Measurements from ENCODE around the gene CCDC30.
A peak's percentile ranks its signal among the peaks of the same experiment; 100 is the strongest.
"Not testable (repeated sequence)": the region's sequence is repeated elsewhere in the genome, so short reads cannot be mapped to it uniquely, and the experiment has no call there.

The CCDC30 gene

GRCh38 chr1:42658877-42659337 lies 195.8 kb downstream of the CCDC30 start:
- no peak for DNase-seq

GRCh38 chr1:42660907-42661500 lies 197.9 kb downstream of the CCDC30 start:
- no peak for DNase-seq

GRCh38 chr1:42669936-42670335 lies 206.8 kb downstream of the CCDC30 start:
- DNase-seq = no peak

- DNase-seq = no peak
Measured at GRCh38 chr1:42670425-42670824, 207.3 kb downstream of the CCDC30 start.

GRCh38 chr1:42674214-42674613 lies 211.1 kb downstream of the CCDC30 start:
- no peak for DNase-seq

- no peak for DNase-seq
Measured at GRCh38 chr1:42674682-42675081, 211.6 kb downstream of the CCDC30 start.

- DNase-seq = no peak
Measured at GRCh38 chr1:42675467-42675866, 212.4 kb downstream of the CCDC30 start.

GRCh38 chr1:42676534-42677087 lies 213.5 kb downstream of the CCDC30 start:
- DNase-seq = no peak

GRCh38 chr1:42679364-42679983 lies 216.4 kb downstream of the CCDC30 start:
- DNase-seq = no peak

GRCh38 chr1:42680055-42680454 lies 217.0 kb downstream of the CCDC30 start:
- no peak for DNase-seq

GRCh38 chr1:42680921-42681683 lies 218.0 kb downstream of the CCDC30 start:
- peak in 1 of 2 experiments; percentile 20 for DNase-seq

GRCh38 chr1:42681741-42682483 lies 218.8 kb downstream of the CCDC30 start, which contains the start of gene YBX1:
TSS of gene YBX1 (plus strand) at chr1:42682418. CDS start at chr1:42682566, 148 bp downstream.
- DNase-seq = peak; percentile 95 to 97

GRCh38 chr1:42682484-42682738 lies 219.3 kb downstream of the CCDC30 start:
- DNase-seq = not testable (repeated sequence)

GRCh38 chr1:42682739-42683531 lies 219.8 kb downstream of the CCDC30 start:
- DNase-seq = peak; percentile 62 to 68

- DNase-seq = peak in 1 of 2 experiments; percentile 30
Measured at GRCh38 chr1:42684139-42684538, 221.1 kb downstream of the CCDC30 start.

- DNase-seq = no peak
Measured at GRCh38 chr1:42686418-42686817, 223.3 kb downstream of the CCDC30 start.

- no peak for DNase-seq
Measured at GRCh38 chr1:42689912-42690311, 226.8 kb downstream of the CCDC30 start.

GRCh38 chr1:42690477-42691156 lies 227.5 kb downstream of the CCDC30 start:
- DNase-seq = no peak

- DNase-seq = no peak
Measured at GRCh38 chr1:42691157-42691498, 228.0 kb downstream of the CCDC30 start.

GRCh38 chr1:42692461-42692860 lies 229.4 kb downstream of the CCDC30 start:
- no peak for DNase-seq

GRCh38 chr1:42692911-42693310 lies 229.8 kb downstream of the CCDC30 start:
- no peak for DNase-seq

Data from activated CD4-positive, alpha-beta T cell treated with anti-CD3 and anti-CD28 coated beads, Interleukin-2, amount 50 U/mL, for 48 hours (primary cell).